Tibial artery (tissue), 4 donors: Measurements from ENCODE around the gene ACP3.

ENCODE experiments used
- DNase-seq, 2 donors: peaks; one replicate each; pipeline ENCODE4 v3.0.0-alpha.2; 2019
- H3K27ac ChIP-seq, 2 donors: fragments of 200-600 bp; sonication (generic) in 1 of 2; 1 replicate in 1 of 2; 2 replicates in 1 of 2; pipeline ENCODE4 v1.5.1; 2018 to 2019; ENCODE audit warnings: mild to moderate bottlenecking in 1 of 2
- H3K27me3 ChIP-seq, 2 donors: fragments of 200-600 bp; sonication (generic) in 1 of 2; one replicate each; pipeline versions ENCODE4 v1.5.1 to v1.6.0; 2016 to 2019
- H3K36me3 ChIP-seq, 3 donors: fragments of 200-600 bp; sonication (generic) in 2 of 3; one replicate each; pipeline ENCODE4 v1.5.1; 2016 to 2019; ENCODE audit warnings: mild to moderate bottlenecking in 2 of 3
- H3K4me1 ChIP-seq, 4 donors: fragments of 200-600 bp; sonication (generic) in 2 of 4; 1 replicate in 3 of 4; 2 replicates in 1 of 4; pipeline ENCODE4 v1.5.1; 2016 to 2019
- H3K4me3 ChIP-seq, 2 donors: fragments of 200-600 bp; sonication (generic) in 1 of 2; 1 replicate in 1 of 2; 2 replicates in 1 of 2; pipeline ENCODE4 v1.5.1; 2018 to 2019; ENCODE audit warnings: mild to moderate bottlenecking in 2 of 2
- H3K9me3 ChIP-seq, 3 donors: fragments of 200-600 bp; sonication (generic) in 1 of 3; one replicate each; pipeline ENCODE4 v1.5.1; 2016 to 2019
- intact Hi-C: fragments of 100-400 bp; cut with DNase I; formaldehyde crosslinking; loops from one replicate; pipeline ENCODE4 v1.15.0; 2023; ENCODE audit warnings: low total_unique reads
- TF ChIP-seq, protein P1 (sequence below), 2 experiments: fragments of 200-600 bp in 1 of 2; fragments of 450-650 bp in 1 of 2; IDR thresholded peaks; one replicate each; pipeline ENCODE4 v1.5.1; 2017 to 2019; ENCODE audit warnings: antibody characterized with exemption in 2 of 2, mild to moderate bottlenecking in 1 of 2, moderate library complexity in 1 of 2

Gene ACP3

DNA sequence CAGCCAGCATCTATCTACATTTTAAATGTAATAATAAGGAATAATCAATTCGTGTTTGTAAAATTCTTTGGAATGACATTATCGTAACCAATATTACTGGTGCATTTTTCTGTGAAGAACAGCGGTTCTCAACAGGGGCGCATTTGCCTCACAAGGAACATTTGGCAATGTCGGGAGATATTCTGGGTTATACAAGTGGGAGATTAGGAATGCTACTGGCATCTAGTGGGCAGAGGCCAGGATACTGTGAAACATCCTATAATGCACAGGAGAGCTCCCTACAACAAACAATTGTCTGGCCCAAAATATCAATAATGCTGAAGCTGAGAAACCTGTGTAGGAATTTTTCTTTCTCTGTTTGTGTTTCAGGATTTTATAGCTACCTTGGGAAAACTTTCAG, 25.0 kb downstream of the ACP3 start:
- H3K36me3 ChIP-seq: no peaks in the 10 kb centered on the region
- intact Hi-C loops: no loop called here
- no peaks in the 10 kb centered on the region for H3K9me3 ChIP-seq
- no peaks in the 10 kb centered on the region for H3K27me3 ChIP-seq
- DNase-seq: no peak
- TF ChIP-seq, protein P1, sequence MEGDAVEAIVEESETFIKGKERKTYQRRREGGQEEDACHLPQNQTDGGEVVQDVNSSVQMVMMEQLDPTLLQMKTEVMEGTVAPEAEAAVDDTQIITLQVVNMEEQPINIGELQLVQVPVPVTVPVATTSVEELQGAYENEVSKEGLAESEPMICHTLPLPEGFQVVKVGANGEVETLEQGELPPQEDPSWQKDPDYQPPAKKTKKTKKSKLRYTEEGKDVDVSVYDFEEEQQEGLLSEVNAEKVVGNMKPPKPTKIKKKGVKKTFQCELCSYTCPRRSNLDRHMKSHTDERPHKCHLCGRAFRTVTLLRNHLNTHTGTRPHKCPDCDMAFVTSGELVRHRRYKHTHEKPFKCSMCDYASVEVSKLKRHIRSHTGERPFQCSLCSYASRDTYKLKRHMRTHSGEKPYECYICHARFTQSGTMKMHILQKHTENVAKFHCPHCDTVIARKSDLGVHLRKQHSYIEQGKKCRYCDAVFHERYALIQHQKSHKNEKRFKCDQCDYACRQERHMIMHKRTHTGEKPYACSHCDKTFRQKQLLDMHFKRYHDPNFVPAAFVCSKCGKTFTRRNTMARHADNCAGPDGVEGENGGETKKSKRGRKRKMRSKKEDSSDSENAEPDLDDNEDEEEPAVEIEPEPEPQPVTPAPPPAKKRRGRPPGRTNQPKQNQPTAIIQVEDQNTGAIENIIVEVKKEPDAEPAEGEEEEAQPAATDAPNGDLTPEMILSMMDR (IDR thresholded peaks at IDR 0.05): no peak
- H3K27ac ChIP-seq: no peak overlapping the region
- no peak overlapping the region for H3K4me3 ChIP-seq
- H3K4me1 ChIP-seq: no peaks in the 10 kb centered on the region

DNA sequence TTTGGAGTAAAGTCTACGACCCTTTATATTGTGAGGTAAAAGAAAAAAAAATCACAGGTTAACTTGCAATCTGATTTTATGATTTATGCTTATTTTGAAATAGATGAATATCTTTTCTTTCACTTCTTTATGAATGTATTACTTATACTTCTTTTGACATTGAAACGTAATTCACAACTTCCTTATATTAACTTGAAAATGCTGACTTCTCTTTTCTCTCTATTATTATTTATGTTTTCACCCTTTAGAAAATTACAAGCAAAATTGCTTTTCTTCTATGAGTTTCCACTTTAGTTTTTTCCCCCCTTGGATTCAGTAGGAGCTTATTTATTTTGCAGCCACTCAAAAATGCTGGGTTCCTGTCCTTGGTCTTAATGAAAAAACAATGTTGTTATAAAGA, 25.4 kb downstream of the ACP3 start:
- Histone ChIP-seq H3K27me3 (no peaks in the 10 kb centered on the region), H3K4me3 (peak overlapping the region in 1 of 2 donors; percentile 18), H3K4me1 (no peaks in the 10 kb centered on the region), H3K36me3 (no peaks in the 10 kb centered on the region), H3K27ac (no peak overlapping the region), H3K9me3 (no peaks in the 10 kb centered on the region)
- no peak for DNase-seq
- TF ChIP-seq, protein P1 (IDR thresholded peaks at IDR 0.05): no peak
- intact Hi-C loops: no loop called here

DNA sequence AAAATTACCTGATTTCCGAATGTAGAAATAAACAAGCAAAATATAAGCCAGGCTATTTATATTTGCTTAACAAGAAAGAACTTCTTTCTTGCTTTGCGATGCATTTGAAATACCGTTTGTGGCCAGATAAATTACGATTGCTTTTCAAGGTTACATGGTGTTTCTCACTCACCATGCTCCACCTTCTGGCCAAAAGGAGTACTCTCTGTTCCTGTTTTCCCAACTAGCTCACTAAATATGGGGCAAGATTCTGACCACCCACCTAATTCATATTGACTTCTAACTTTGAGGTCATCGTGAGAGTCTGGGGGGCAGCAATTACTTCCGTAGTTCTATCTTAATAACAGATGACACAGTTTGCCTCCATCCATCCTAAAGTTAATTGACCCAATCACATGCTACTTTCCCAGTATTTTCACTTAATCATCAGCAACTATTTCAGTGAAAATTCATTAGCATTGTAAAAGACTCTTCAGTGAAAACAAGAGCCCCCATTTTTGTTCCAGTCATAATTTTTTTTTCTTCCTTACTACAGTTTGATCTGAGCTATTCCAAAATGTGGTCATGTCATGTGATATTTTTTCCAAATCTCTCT, 25.9 kb downstream of the ACP3 start:
- H3K27ac ChIP-seq: no peak overlapping the region
- H3K27me3 ChIP-seq: no peaks in the 10 kb centered on the region
- peak overlapping the region in 1 of 2 donors; percentile 18 for H3K4me3 ChIP-seq
- DNase-seq: peak in 1 of 2 donors; percentile 42
- intact Hi-C loops: no loop called here
- H3K9me3 ChIP-seq: no peaks in the 10 kb centered on the region
- no peaks in the 10 kb centered on the region for H3K36me3 ChIP-seq
- no peaks in the 10 kb centered on the region for H3K4me1 ChIP-seq
- TF ChIP-seq, protein P1 (IDR thresholded peaks at IDR 0.05): peak; percentile 76 to 81

DNA sequence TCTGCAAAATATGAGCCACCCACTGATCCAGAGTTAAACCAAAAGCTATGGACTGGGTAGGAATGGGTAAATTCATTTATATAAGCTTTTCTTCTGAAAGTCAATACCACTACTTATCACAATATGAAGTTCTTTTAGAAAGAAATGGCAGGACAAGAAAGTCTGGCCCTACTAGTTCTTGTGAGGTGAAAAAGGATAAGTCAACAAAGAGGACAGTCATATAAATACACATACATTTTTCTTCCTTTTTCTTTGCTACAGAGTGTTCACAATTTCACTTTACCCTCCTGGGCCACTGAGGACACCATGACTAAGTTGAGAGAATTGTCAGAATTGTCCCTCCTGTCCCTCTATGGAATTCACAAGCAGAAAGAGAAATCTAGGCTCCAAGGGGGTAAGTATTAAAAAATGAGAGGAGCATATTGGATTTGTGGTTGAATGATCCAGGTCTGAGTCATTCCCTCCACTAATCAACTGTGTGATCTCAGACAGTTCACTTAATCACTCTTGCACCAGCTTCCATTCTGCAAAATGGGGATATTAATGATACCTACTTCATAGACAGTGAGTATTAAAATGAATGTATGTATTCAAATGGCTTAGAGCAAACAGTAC, 27.6 kb downstream of the ACP3 start:
- Histone ChIP-seq H3K27me3 (no peaks in the 10 kb centered on the region), H3K4me3 (no peak overlapping the region), H3K36me3 (no peaks in the 10 kb centered on the region), H3K27ac (no peak overlapping the region), H3K9me3 (no peaks in the 10 kb centered on the region), H3K4me1 (no peaks in the 10 kb centered on the region)
- DNase-seq: no peak
- TF ChIP-seq, protein P1 (IDR thresholded peaks at IDR 0.05): no peak
- intact Hi-C loops: no loop called here

DNA sequence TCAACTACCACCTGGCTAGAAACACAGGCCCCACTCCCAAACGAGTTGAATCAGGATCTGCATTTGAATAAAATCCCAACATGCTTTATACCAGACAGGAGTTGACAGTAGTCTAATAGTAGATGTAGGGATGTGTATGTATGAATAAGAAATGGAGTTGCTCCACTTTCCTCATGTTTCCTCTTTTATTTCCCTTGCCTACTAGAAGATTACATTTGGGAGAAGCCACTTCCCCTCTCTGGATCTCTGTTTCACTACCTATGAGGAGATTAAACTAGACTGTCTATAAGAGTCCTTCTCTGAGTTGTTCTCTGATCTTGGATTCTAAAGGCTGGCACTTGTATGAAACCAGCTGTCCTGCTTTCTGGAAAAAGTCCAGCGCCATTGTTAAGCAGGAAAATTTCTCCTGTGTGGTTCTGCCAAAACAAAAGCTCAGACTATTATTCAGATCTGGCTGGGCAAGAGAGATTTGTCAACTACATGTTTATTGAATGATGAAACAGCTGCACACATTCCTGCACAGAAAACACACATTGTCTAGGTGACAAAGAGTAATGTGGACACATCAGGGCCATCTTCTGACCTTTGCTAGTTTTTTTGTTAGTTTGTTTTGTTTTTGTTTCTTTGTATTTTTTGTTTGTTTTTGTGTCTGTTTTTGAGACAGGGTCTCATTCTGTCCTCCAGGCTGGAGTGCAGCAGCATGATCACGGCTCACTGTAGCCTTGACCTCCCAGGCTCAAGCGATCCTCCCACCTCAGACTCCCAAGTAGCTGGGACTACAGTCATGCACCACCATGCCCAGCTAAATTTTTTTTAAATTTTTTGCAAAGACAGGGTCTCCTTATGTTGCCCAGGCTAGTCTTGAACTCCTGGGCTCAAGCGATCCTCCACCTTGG, 29.9 kb downstream of the ACP3 start:
- Histone ChIP-seq H3K36me3 (no peaks in the 10 kb centered on the region), H3K4me1 (no peaks in the 10 kb centered on the region), H3K9me3 (no peaks in the 10 kb centered on the region), H3K27ac (no peak overlapping the region), H3K4me3 (no peak overlapping the region), H3K27me3 (no peaks in the 10 kb centered on the region)
- intact Hi-C loops: no loop called here
- DNase-seq: no peak
- TF ChIP-seq, protein P1 (IDR thresholded peaks at IDR 0.05): no peak
